Keratinocyte (primary cell): ENCODE results near the gene ZBTB18. TPM values are rescaled to one million over a fixed set of nuclear protein-coding genes. Genes with fewer than 3 reads are reported as not detected.

ENCODE experiments used
- DNase-seq: peaks from one replicate; pipeline ENCODE4 v3.0.0-alpha.2; 2011; ENCODE audit warnings: low read depth, missing footprints, low spot score
- FAIRE-seq: peaks from 2 replicates; lab custom pipeline; 2011; peaks lifted over from hg19 to GRCh38; lab: Jason Lieb, UNC
- H2AFZ ChIP-seq: 2 replicates; pipeline ENCODE4 v1.6.0; 2012; ENCODE audit warnings: low read length, control low read depth, inconsistent platforms; ENCODE audit not compliant: control insufficient read depth
- H3K27ac ChIP-seq: 2 replicates; pipeline ENCODE4 v1.5.1; 2011; ENCODE audit warnings: low read length; ENCODE audit not compliant: control insufficient read depth, insufficient read depth
- H3K27me3 ChIP-seq: 3 replicates; pipeline ENCODE4 v1.6.0; 2011; ENCODE audit warnings: low read length; ENCODE audit not compliant: control insufficient read depth, insufficient read depth; ENCODE audit errors: extremely low read depth
- H3K36me3 ChIP-seq, 2 experiments: 2 replicates in 1 of 2; 3 replicates in 1 of 2; pipeline ENCODE4 v1.5.1; 2011; ENCODE audit warnings: low read length in 2 of 2, mild to moderate bottlenecking in 1 of 2; ENCODE audit not compliant: control insufficient read depth in 2 of 2, insufficient read depth in 2 of 2; ENCODE audit errors: extremely low read depth in 1 of 2
- H3K4me1 ChIP-seq: 3 replicates; pipeline ENCODE4 v1.5.1; 2011; ENCODE audit warnings: low read length; ENCODE audit not compliant: control insufficient read depth, insufficient read depth; ENCODE audit errors: extremely low read depth
- H3K4me2 ChIP-seq: 3 replicates; pipeline ENCODE4 v1.6.0; 2011; ENCODE audit warnings: low read depth, low read length; ENCODE audit not compliant: control insufficient read depth, insufficient read depth; ENCODE audit errors: extremely low read depth
- H3K4me3 ChIP-seq, 3 experiments: fragments of 200-600 bp in 1 of 3; sonication (generic) in 1 of 3; 2 replicates in 2 of 3; 3 replicates in 1 of 3; pipeline ENCODE4 v1.5.1; 2011 to 2016; ENCODE audit warnings: low read length in 3 of 3, mild to moderate bottlenecking in 3 of 3, control low read depth in 2 of 3, inconsistent platforms in 1 of 3, low read depth in 1 of 3, mixed read lengths in 1 of 3, mixed run types in 1 of 3, moderate library complexity in 1 of 3; ENCODE audit not compliant: control insufficient read depth in 2 of 3, insufficient read depth in 2 of 3; ENCODE audit errors: extremely low read depth in 1 of 3
- H3K79me2 ChIP-seq: 2 replicates; pipeline ENCODE4 v1.6.0; 2012; ENCODE audit warnings: low read length; ENCODE audit not compliant: control insufficient read depth, insufficient read depth
- H3K9ac ChIP-seq: 3 replicates; pipeline ENCODE4 v1.6.0; 2011; ENCODE audit warnings: low read length; ENCODE audit not compliant: control insufficient read depth, insufficient read depth; ENCODE audit errors: extremely low read depth
- H3K9me1 ChIP-seq: 3 replicates; pipeline ENCODE4 v1.6.0; 2011; ENCODE audit warnings: low read length; ENCODE audit not compliant: control insufficient read depth, insufficient read depth; ENCODE audit errors: extremely low read depth
- H3K9me3 ChIP-seq: 2 replicates; pipeline ENCODE4 v1.5.1; 2012; ENCODE audit warnings: low read depth, low read length; ENCODE audit not compliant: control insufficient read depth
- H4K20me1 ChIP-seq: 3 replicates; pipeline ENCODE4 v1.6.0; 2011; ENCODE audit warnings: low read length; ENCODE audit not compliant: control insufficient read depth, insufficient read depth; ENCODE audit errors: extremely low read depth
- CTCF ChIP-seq, 3 experiments: IDR thresholded peaks in 1 of 3; conservative IDR thresholded peaks in 1 of 3; optimal IDR thresholded peaks in 1 of 3; 2 replicates in 2 of 3; 3 replicates in 1 of 3; pipeline versions ENCODE3 to v1.5.1; 2011; ENCODE audit warnings: low read length in 3 of 3, mild to moderate bottlenecking in 3 of 3, moderate library complexity in 2 of 3, control low read depth in 1 of 3, inconsistent platforms in 1 of 3; ENCODE audit not compliant: insufficient read depth in 2 of 3; ENCODE audit errors: extremely low read depth in 1 of 3
- EZH2 ChIP-seq: IDR thresholded peaks from one replicate; pipeline ENCODE4 v1.6.1; 2012; ENCODE audit warnings: inconsistent platforms, mild to moderate bottlenecking, low read length, moderate library complexity
- dilution Hi-C: fragments of 300-500 bp; cut with MboI; formaldehyde crosslinking; loops from one replicate; pipeline ENCODE4 v1.7.0; 2020; ENCODE audit warnings: low sequenced_read_pairs; ENCODE audit not compliant: extremely low pct_ligation_motif_present
- polyA plus RNA-seq, 5 experiments: library from polyadenylated mRNA; depleted of rRNA in 3 of 5; stranded (reverse) in 3 of 5; stranded (forward) in 1 of 5; unstranded in 1 of 5; fragments of >200 nt; gene quantifications; 1 replicate in 1 of 5; 2 replicates in 3 of 5; 3 replicates in 1 of 5; pipeline versions ENCODE4 v1.2.1 to v1.2.3, GENCODE V29; 2011 to 2012; ENCODE audit warnings: missing spikeins in 2 of 5, low read depth in 1 of 5, low replicate concordance in 1 of 5

ZBTB18 gene
- polyA plus RNA-seq, 1 donor (not counting 4 experiments of a cell fraction or from before 2014, with no cell fraction given), result 5.8 TPM

GRCh38 chr1:244092293-244092963, 41.3 kb downstream of the ZBTB18 start:
- dilution Hi-C loops, result no loop called here
- H3K9ac ChIP-seq, result no peak overlapping the region
- H4K20me1 ChIP-seq, result no peaks in the 10 kb centered on the region
- H3K79me2 ChIP-seq, result no peaks in the 10 kb centered on the region
- H2AFZ ChIP-seq, result no peak overlapping the region
- DNase-seq, result no peak
- H3K9me3 ChIP-seq, result no peaks in the 10 kb centered on the region
- H3K9me1 ChIP-seq, result no peaks in the 10 kb centered on the region
- peak; percentile 68 for FAIRE-seq
- H3K4me1 ChIP-seq, result no peaks in the 10 kb centered on the region
- no peak overlapping the region for H3K27ac ChIP-seq
- H3K27me3 ChIP-seq, result no peaks in the 10 kb centered on the region
- H3K36me3 ChIP-seq, result no peaks in the 10 kb centered on the region
- no peak overlapping the region for H3K4me3 ChIP-seq
- H3K4me2 ChIP-seq, result peak overlapping the region; percentile 6
- no peak for TF ChIP-seq EZH2
- TF ChIP-seq CTCF (optimal IDR thresholded peaks at IDR 0.05 in 1 of 3, IDR thresholded peaks at IDR 0.05 in 1 of 3, conservative IDR thresholded peaks at IDR 0.05 in 1 of 3; ENCODE audit: extremely low read depth in 1 of 3, insufficient read depth in 2 of 3, low read length in 3 of 3), result no peak

GRCh38 chr1:244092964-244093638, 42.0 kb downstream of the ZBTB18 start:
- TF ChIP-seq EZH2 (no peak), CTCF (optimal IDR thresholded peaks at IDR 0.05 in 1 of 3, IDR thresholded peaks at IDR 0.05 in 1 of 3, conservative IDR thresholded peaks at IDR 0.05 in 1 of 3; ENCODE audit: extremely low read depth in 1 of 3, insufficient read depth in 2 of 3, low read length in 3 of 3) (no peak)
- H3K79me2 ChIP-seq, result no peaks in the 10 kb centered on the region
- no peak overlapping the region for H3K4me2 ChIP-seq

More at GRCh38 chr1:244092964-244093638, 42.0 kb downstream of the ZBTB18 start:
- dilution Hi-C loops, result no loop called here
- Histone ChIP-seq H4K20me1 (no peaks in the 10 kb centered on the region), H3K27ac (no peak overlapping the region), H3K9ac (no peak overlapping the region), H3K27me3 (no peaks in the 10 kb centered on the region), H2AFZ (no peak overlapping the region), H3K36me3 (no peaks in the 10 kb centered on the region), H3K4me3 (no peak overlapping the region), H3K9me3 (no peaks in the 10 kb centered on the region), H3K9me1 (no peaks in the 10 kb centered on the region), H3K4me1 (no peaks in the 10 kb centered on the region)
- FAIRE-seq (peak; percentile 23), DNase-seq (no peak)
